HepG2 (cell line): ENCODE results near the gene IVD.

Experiments used
- NR3C1 ChIP-seq: sonication (generic); formaldehyde crosslinking; IDR thresholded peaks from 2 replicates; pipeline ENCODE4 v1.4.0; 2020; ENCODE audit warnings: missing genetic modification reagents
- POLR2AphosphoS5 ChIP-seq: IDR thresholded peaks from 2 replicates; pipeline ENCODE4 v1.6.1; 2012; ENCODE audit warnings: low read depth, low read length
- ZNF704 ChIP-seq: sonication (generic); formaldehyde crosslinking; IDR thresholded peaks from 2 replicates; pipeline ENCODE4 v1.8.1; 2023; ENCODE audit warnings: mild to moderate bottlenecking, inconsistent platforms, moderate library complexity, missing genetic modification reagents, borderline replicate concordance

- TF ChIP-seq ZNF704 (no peak), POLR2AphosphoS5 (no peak), NR3C1 (CRISPR knock-in tag) (no peak)
Measured at GRCh38 chr15:40451527-40452158, 46.0 kb downstream of the IVD start.
